T-helper 1 cell treated with Interleukin-12 subunit alpha and Interleukin-12 subunit beta and Interleukin-4 antibody, amounts not matched to agents 30 ng/mL and 1 ng/mL, for 36 hours (primary cell): ENCODE data around the gene LDLRAD3. TPM values are rescaled to one million over a fixed set of nuclear protein-coding genes. Genes with fewer than 3 reads are reported as not detected.

Experiments used
- intact Hi-C: fragments of 100-400 bp; cut with micrococcal nuclease; formaldehyde crosslinking; loops from one replicate; pipeline ENCODE4 v1.15.1; 2024
- total RNA-seq: library from RNA; stranded (reverse); gene quantifications from 2 replicates; pipeline ENCODE4 v1.2.3, GENCODE V29; 2022

The LDLRAD3 gene
- total RNA-seq, 1 donor from 2014 or later, result 0.15 TPM

DNA sequence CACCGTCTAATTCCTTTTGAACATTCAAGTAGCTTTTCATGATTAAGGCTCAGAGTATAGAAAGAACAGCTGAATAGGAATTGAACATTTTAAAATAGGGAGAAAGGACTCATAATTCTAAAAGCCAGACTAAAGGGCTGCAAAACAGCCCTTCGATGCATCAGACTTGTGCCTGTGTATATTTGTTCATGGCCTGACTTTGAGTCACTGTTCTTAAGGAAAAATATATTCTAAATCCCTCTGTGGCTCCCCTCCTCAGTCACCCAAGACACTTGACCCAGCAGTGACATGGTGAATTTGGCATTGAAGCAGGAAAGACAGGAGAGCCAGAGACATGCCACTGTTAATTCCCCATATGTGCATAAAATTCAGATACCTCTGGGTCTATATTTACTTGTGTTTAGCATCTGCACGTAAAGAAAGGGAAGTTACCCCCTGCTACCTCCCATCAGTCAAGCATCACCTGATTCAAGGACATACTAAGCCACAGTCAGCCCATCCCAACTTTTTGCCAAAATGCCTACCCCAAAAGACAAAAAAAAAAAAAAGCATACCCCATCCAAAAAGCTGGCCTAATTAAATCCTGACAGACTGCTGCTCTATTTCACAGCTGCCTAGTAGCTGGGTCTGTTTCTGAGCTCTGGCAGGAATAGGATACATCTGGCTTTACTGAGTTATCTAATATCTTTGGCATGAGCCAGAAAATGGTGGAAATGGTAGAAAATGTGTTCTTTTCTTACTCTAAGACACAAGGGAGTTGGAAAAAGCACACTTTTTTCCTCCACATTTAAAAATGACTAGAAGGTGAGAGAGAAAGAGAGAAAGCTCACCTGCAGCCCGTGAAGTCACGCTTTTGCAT, 251.9 kb downstream of the LDLRAD3 start:
- intact Hi-C loops, result no loop called here

- intact Hi-C loops, result no loop called here
Observed at GRCh38 chr11:36196411-36196998, 252.6 kb downstream of the LDLRAD3 start.

DNA sequence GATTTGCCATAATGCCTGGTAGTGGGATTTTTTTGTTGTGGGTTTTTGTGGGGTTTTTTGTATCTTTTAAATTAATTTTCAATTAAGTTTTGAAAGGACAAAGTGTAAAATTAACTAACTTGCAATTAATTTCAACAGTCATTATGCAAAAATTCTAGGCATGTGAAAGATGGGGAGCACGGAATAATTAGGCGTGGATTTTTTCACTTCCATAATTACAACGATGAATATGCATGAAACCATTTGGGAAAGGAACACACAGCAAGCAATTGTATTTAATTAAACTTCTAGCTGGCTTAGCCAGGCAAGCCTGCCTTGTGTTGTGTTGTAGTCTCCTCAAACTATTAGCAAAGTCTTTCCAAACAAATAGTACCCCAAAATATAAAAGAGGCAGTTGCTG, 257.5 kb downstream of the LDLRAD3 start:
- intact Hi-C loops, result no loop called here

DNA sequence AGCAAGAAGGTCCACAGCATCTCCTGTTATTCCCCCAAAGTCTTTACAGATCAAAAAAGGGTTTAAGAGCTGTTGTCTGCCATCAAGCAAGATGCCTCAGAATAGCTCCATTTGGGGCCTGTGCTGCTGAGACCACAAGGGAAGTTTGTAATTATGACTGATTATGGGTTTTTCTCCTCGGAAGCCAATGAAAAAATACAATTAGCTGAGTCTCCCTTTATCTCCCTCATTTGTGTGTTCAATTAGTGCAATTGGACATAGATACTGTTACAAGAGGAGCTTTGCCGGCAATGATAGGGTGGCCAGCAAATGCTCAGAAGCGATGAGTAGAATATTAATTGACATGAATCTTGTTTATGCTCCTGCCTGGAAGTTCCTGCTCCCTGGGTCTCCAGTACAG, 261.7 kb downstream of the LDLRAD3 start:
- intact Hi-C loops, result no loop called here

GRCh38 chr11:36210529-36210928, 266.7 kb downstream of the LDLRAD3 start:
- intact Hi-C loops, result no loop called here

- intact Hi-C loops, result no loop called here
Observed at GRCh38 chr11:36211761-36212430, 268.0 kb downstream of the LDLRAD3 start.

- intact Hi-C loops, result no loop called here
Observed at GRCh38 chr11:36212564-36213392, 268.9 kb downstream of the LDLRAD3 start.

GRCh38 chr11:36213393-36213840, 269.6 kb downstream of the LDLRAD3 start:
- intact Hi-C loops, result no loop called here

DNA sequence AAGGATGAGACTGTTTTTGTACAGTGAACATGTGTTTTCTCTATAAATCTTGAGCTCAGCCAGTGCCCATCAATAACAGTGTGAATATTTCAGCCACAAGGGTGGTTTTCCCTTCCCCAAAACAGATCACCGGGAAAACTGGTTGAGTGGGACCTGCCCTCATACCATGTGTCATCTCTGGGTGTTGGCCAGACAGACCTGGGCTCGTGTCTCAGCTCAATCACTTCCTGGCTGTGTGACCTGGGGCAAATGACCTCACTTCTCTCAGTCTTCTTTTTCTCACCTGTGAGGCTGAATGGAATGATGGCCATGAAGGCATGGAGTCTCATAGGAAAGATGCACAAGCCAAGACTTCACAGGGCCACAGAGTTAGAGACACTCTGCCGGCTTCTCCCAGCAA, 270.6 kb downstream of the LDLRAD3 start:
- intact Hi-C loops, result no loop called here

GRCh38 chr11:36214976-36215692, 271.3 kb downstream of the LDLRAD3 start:
- intact Hi-C loops, result no loop called here

DNA sequence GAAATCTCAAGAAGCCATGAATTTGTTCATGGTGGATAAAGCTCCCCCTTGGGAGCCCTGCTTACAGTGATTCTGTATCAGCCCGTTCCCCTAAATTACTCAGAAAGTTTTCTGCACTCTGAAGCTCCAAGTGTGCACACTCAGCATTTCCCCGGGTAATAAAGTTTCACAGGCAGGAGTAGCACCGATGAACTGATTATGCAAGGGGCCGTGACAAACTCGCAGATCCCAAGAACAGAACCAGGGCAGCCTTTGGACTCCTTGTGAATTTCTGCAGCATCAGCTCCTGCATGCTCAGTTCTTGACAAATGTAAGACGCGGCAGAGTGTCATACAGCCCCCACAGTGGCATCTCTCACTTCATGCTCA, 271.8 kb downstream of the LDLRAD3 start:
- intact Hi-C loops, result no loop called here

- intact Hi-C loops, result no loop called here
Observed at GRCh38 chr11:36216061-36216615, 272.3 kb downstream of the LDLRAD3 start.

- intact Hi-C loops, result no loop called here
Observed at GRCh38 chr11:36218283-36218921, 274.5 kb downstream of the LDLRAD3 start.

- intact Hi-C loops, result no loop called here
Observed at GRCh38 chr11:36219996-36220395, 276.1 kb downstream of the LDLRAD3 start.

DNA sequence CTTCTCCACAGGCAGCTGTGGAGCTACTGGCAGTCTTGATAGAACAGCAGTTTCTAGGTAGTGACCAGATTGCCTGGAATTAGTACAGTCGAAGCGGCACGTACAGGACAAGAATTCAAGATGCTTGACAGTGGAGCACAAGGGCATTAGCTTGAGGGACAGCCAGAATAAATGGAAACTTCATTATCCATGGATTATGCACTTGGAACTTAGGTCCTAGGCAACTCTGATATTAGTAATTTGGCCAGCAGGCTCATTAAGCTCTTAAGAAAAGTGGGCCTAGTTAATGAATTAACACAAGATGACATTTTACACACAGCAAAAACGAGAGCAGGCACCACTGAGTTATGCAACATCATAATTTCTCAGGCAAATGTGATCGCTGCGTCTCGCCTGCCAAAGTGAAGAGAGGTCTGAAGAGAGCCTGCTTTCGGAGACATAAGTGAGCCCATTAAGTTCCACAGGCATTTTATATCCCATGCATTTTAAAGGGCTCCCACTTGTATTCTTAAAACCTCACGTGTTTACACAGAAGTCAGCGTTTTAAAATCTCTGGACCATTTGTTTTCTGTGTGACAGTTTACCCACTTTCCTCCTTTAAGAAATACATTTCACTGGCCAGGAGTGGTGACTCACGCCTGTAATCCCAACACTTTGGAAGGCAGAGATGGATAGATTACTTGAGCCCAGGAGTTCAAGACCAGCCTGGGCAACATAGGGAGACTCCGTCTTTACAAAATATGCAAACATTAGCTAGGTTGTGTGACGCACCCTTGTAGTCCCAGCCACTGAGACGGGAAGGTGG, 279.2 kb downstream of the LDLRAD3 start:
- intact Hi-C loops, result no loop called here

DNA sequence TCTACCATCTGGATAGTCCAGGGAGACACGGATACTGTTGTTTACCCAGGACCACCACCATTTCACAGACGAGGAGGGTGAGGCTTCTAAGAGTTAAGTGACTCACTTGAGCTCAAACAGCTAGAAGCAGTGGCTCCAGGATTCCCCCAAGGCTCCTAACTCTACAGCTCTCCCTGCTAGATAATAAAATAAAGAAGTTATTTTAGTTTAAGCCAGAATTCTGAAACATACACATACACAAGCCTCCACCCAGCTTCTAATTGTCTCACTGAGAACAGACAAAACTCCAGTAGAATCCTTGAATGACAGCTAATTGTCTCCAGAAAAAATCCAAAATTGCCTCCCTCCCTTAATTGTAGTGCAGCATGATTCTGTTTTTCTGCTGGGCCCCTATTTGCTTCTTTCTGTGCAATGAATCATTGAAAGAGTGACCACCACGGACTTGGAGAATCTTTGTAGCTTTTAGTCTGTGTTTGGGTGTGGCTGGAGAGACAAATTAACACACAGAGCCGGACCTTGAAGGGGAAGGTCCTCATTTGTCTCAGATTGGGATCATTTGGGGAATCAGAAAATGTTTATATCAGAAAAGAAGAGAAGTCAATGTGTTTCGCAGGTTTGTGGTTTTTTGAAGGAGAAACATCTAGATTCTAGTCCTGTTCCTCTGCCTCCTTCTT, 280.5 kb downstream of the LDLRAD3 start:
- intact Hi-C loops, result no loop called here

DNA sequence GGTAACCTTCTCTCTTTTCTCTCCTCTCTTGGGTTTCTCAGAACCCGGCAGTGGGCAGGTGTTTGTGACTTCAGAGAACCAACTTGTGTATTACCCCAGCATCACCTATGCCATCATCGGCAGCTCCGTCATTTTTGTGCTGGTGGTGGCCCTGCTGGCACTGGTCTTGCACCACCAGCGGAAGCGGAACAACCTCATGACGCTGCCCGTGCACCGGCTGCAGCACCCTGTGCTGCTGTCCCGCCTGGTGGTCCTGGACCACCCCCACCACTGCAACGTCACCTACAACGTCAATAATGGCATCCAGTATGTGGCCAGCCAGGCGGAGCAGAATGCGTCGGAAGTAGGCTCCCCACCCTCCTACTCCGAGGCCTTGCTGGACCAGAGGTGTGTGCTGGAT, 283.2 kb downstream of the LDLRAD3 start:
- intact Hi-C loops, result no loop called here

GRCh38 chr11:36228689-36229088, 284.8 kb downstream of the LDLRAD3 start:
- intact Hi-C loops, result no loop called here
